PC-9 (cell line): ENCODE data around the gene MAT2A. TPM values are rescaled to one million over a fixed set of nuclear protein-coding genes. Genes with fewer than 3 reads are reported as not detected.
"Not testable (repeated sequence)": the region's sequence is repeated elsewhere in the genome, so short reads cannot be mapped to it uniquely, and the experiment has no call there.

Experiments
- BruUV-seq: library from RNA; stranded (reverse); fragments of 400-500 nt; replicated peaks from 2 replicates; lab custom pipeline; 2021; lab: Mats Ljungman, UMichigan
- CTCF ChIA-PET: fragments of 300-600 bp; sonication (Branson Sonifier 250); formaldehyde crosslinking; loops from one replicate; lab custom pipeline; 2022; ENCODE audit warnings: antibody characterized with exemption; lab: Charles Lee
- POLR2A ChIA-PET: fragments of 300-600 bp; sonication (Branson Sonifier 250); formaldehyde crosslinking; loops from one replicate; lab custom pipeline; 2022; ENCODE audit warnings: antibody characterized with exemption; ENCODE audit not compliant: unreplicated experiment; lab: Charles Lee
- DNase-seq, 2 experiments: peaks; one replicate each; pipeline versions ENCODE4 v3.0.0 to v3.0.0-alpha.2; 2015 to 2022; ENCODE audit warnings: mixed read lengths in 1 of 2
- H2AFZ ChIP-seq: fragments of 200-600 bp; sonication (generic); 2 replicates; pipeline ENCODE4 v1.8.1; 2017; ENCODE audit warnings: antibody characterized with exemption
- H3F3A ChIP-seq: fragments of 200-600 bp; sonication (generic); 2 replicates; pipeline ENCODE4 v1.8.1; 2017; ENCODE audit warnings: antibody characterized with exemption, mild to moderate bottlenecking, low read depth; ENCODE audit not compliant: insufficient read depth
- H3K27ac ChIP-seq: fragments of 200-600 bp; sonication (generic); 2 replicates; pipeline ENCODE4 v1.6.1; 2016; ENCODE audit warnings: mixed run types
- H3K27me3 ChIP-seq: fragments of 200-600 bp; sonication (generic); 2 replicates; pipeline ENCODE4 v1.6.1; 2016; ENCODE audit warnings: low read depth, mixed run types; ENCODE audit not compliant: insufficient read depth
- H3K36me3 ChIP-seq: fragments of 200-600 bp; sonication (generic); 2 replicates; pipeline ENCODE4 v1.6.1; 2016; ENCODE audit warnings: low read depth, mixed run types
- H3K4me1 ChIP-seq: fragments of 200-600 bp; sonication (generic); replicated peaks from 2 replicates; pipeline ENCODE4 v1.6.1; 2016; ENCODE audit warnings: mixed run types; ENCODE audit not compliant: insufficient read depth
- H3K4me2 ChIP-seq: fragments of 200-600 bp; sonication (generic); 2 replicates; pipeline ENCODE4 v1.6.1; 2017; ENCODE audit warnings: mixed run types
- H3K4me3 ChIP-seq: fragments of 200-600 bp; sonication (generic); 2 replicates; pipeline ENCODE4 v1.6.1; 2016; ENCODE audit warnings: mixed run types
- H3K79me2 ChIP-seq: fragments of 200-600 bp; sonication (generic); 2 replicates; pipeline ENCODE4 v1.6.1; 2017; ENCODE audit warnings: low read depth, mixed run types
- H3K9me2 ChIP-seq: fragments of 200-600 bp; sonication (generic); 2 replicates; pipeline ENCODE4 v1.8.1; 2017; ENCODE audit warnings: mild to moderate bottlenecking; ENCODE audit not compliant: insufficient read depth
- H3K9me3 ChIP-seq: fragments of 200-600 bp; sonication (generic); 2 replicates; pipeline ENCODE4 v1.8.1; 2016; ENCODE audit warnings: low read depth; ENCODE audit not compliant: insufficient read depth
- H4K20me1 ChIP-seq: fragments of 200-600 bp; sonication (generic); 2 replicates; pipeline ENCODE4 v1.8.1; 2017; ENCODE audit not compliant: insufficient read depth
- EZH2 ChIP-seq: fragments of 200-600 bp; sonication (generic); IDR thresholded peaks from 2 replicates; pipeline ENCODE4 v1.8.0; 2017; ENCODE audit warnings: antibody characterized with exemption, low read depth
- intact Hi-C: fragments of 100-400 bp; cut with micrococcal nuclease; formaldehyde crosslinking; loops from one replicate; pipeline ENCODE4 v1.10.0; 2022; ENCODE audit not compliant: unreplicated experiment
- total RNA-seq: library from RNA; stranded (reverse); gene quantifications from 2 replicates; pipeline ENCODE4 v1.2.3, GENCODE V29; 2021
- TF ChIP-seq, protein P1 (sequence below): fragments of 200-600 bp; sonication (generic); conservative IDR thresholded peaks from 2 replicates; pipeline ENCODE4 v1.6.1; 2017; ENCODE audit warnings: mixed run types, antibody characterized with exemption, mild to moderate bottlenecking, moderate library complexity

MAT2A gene
- total RNA-seq, 1 experiment from 2014 or later = 206 TPM

DNA sequence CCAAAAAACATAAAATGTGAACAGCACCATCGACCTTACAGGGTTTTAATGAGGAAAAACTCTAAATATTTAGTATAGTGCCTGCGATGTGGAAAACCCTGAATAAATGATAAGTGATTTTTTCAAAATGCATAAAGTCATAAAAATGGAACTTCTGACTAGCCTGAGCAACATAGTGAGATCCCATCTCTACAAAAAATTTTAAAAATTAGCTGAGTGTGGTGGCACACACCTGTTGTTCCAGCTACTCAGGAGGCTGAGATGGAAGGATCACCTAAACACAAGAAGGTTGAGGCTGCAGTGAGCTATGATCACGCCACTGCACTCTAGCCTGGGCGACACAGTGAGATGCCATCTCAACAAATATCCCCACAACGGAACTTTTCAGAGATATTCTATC is 18.2 kb downstream of the MAT2A start:
- H3K9me3 ChIP-seq = no peaks in the 10 kb centered on the region
- H3K4me2 ChIP-seq = no peak overlapping the region
- no peak overlapping the region for H2AFZ ChIP-seq
- no peaks in the 10 kb centered on the region for H4K20me1 ChIP-seq
- H3K27me3 ChIP-seq = no peaks in the 10 kb centered on the region
- ChIA-PET POLR2A (interaction anchor here (0.5 to 0.7 kb wide), 4 partner anchors 11 to 653 kb away, joined by 3 to 6 read pairs (median 3); no protein-coding TSS in a partner anchor), CTCF (interaction anchor here (0.8 kb wide), 1 partner anchor 146 kb away, joined by 3 read pairs; no protein-coding TSS in a partner anchor)
- H3K9me2 ChIP-seq = no peaks in the 10 kb centered on the region
- peaks cover 10% of the 10 kb centered on the region for H3K4me1 ChIP-seq
- intact Hi-C loops = no loop called here
- no TSS peak for BruUV-seq
- peaks cover 14% of the 10 kb centered on the region; the same call in 1 of the 2 replicates for H3K36me3 ChIP-seq
- no peaks in the 10 kb centered on the region; the same call in 1 of the 2 replicates for H3F3A ChIP-seq
- no peak overlapping the region for H3K4me3 ChIP-seq
- no peak overlapping the region for H3K27ac ChIP-seq
- peaks cover 33% of the 10 kb centered on the region for H3K79me2 ChIP-seq
- no peak for TF ChIP-seq EZH2
- TF ChIP-seq, protein P1, sequence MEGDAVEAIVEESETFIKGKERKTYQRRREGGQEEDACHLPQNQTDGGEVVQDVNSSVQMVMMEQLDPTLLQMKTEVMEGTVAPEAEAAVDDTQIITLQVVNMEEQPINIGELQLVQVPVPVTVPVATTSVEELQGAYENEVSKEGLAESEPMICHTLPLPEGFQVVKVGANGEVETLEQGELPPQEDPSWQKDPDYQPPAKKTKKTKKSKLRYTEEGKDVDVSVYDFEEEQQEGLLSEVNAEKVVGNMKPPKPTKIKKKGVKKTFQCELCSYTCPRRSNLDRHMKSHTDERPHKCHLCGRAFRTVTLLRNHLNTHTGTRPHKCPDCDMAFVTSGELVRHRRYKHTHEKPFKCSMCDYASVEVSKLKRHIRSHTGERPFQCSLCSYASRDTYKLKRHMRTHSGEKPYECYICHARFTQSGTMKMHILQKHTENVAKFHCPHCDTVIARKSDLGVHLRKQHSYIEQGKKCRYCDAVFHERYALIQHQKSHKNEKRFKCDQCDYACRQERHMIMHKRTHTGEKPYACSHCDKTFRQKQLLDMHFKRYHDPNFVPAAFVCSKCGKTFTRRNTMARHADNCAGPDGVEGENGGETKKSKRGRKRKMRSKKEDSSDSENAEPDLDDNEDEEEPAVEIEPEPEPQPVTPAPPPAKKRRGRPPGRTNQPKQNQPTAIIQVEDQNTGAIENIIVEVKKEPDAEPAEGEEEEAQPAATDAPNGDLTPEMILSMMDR = no peak
- no peak for DNase-seq

DNA sequence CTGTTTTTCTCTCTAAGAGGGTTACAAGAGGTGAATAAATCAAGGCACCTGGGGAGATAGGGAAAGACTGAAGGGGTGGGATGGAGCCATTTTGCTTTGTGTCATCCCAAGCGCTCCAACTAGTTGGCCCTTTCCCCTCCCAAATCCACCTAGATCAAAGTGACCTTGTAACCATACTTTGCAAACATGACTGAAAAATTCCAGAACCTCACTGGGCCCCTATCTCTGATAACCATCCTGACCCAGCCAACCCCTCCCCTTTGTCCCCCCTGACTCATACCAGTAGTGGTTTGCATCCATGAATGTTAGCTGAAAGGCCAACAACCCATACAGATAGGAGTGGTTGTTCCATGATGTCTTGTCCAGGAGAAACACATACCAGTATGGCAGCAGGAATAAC is 19.2 kb downstream of the MAT2A start:
- no peaks in the 10 kb centered on the region for H3K27me3 ChIP-seq
- H4K20me1 ChIP-seq = no peaks in the 10 kb centered on the region
- no peak overlapping the region for H3K27ac ChIP-seq
- no peak for TF ChIP-seq EZH2
- TF ChIP-seq, protein P1 = no peak
- H3F3A ChIP-seq = no peaks in the 10 kb centered on the region; the same call in 1 of the 2 replicates
- intact Hi-C loops = no loop called here
- DNase-seq = no peak
- H3K4me3 ChIP-seq = no peak overlapping the region
- BruUV-seq = no TSS peak
- no peaks in the 10 kb centered on the region for H3K9me3 ChIP-seq
- CTCF ChIA-PET = no interaction called here
- no peak overlapping the region for H2AFZ ChIP-seq
- H3K79me2 ChIP-seq = peaks cover 33% of the 10 kb centered on the region
- no peaks in the 10 kb centered on the region for H3K9me2 ChIP-seq
- no peak overlapping the region for H3K4me2 ChIP-seq
- POLR2A ChIA-PET = no interaction called here
- H3K36me3 ChIP-seq = peaks cover 14% of the 10 kb centered on the region; the same call in 1 of the 2 replicates
- H3K4me1 ChIP-seq = peaks cover 15% of the 10 kb centered on the region

DNA sequence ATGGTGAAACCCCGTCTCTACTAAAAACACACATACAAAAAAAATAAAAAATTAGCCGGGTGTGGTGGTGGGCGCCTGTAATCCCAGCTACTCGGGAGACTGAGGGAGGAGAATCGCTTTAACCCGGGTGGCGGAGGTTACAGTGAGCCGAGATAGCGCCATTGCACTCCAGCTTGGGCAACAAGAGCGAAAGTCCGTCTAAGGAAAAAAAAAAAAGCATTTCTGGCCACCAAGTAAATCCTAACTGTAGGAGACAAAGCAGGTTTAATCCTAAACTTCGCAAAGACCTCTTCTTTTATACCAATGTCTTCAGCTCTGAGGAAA is 21.4 kb downstream of the MAT2A start:
- peaks cover 14% of the 10 kb centered on the region; the same call in 1 of the 2 replicates for H3K36me3 ChIP-seq
- CTCF ChIA-PET, BruUV-seq, H3K9me3 ChIP-seq, H3K9me2 ChIP-seq, DNase-seq, H2AFZ ChIP-seq, H3F3A ChIP-seq, H4K20me1 ChIP-seq, H3K27ac ChIP-seq, H3K27me3 ChIP-seq: not testable (repeated sequence)
- H3K4me1 ChIP-seq = peaks cover 15% of the 10 kb centered on the region
- POLR2A ChIA-PET = interaction anchor here (0.6 to 0.7 kb wide), 4 partner anchors 10 to 602 kb away, joined by 3 to 5 read pairs (median 4); no protein-coding TSS in a partner anchor
- H3K4me3 ChIP-seq = peak overlapping the region; percentile 73
- intact Hi-C loops = loop anchor here (1.0 to 5.0 kb wide), 2 partner anchors 42 to 56 kb away; partner anchors contain the start of genes TMEM150A and USP39
- H3K4me2 ChIP-seq = peak overlapping the region; percentile 85
- H3K79me2 ChIP-seq = peaks cover 33% of the 10 kb centered on the region
